OCI-LY1 (cell line): ENCODE data around the gene SYCE3.

Experiments used
- EZH2 ChIP-seq: fragments of 200-600 bp; sonication (generic), shearing (Covaris generic); IDR thresholded peaks from 2 replicates; pipeline ENCODE4 v1.8.0; 2017; ENCODE audit warnings: borderline replicate concordance, mixed run types, mild to moderate bottlenecking, antibody characterized with exemption, low read length, moderate library complexity, mixed read lengths
- TF ChIP-seq, protein P1 (sequence below): fragments of 200-600 bp; sonication (generic), shearing (Covaris generic); IDR thresholded peaks from 2 replicates; pipeline ENCODE4 v1.5.1; 2017; ENCODE audit warnings: mild to moderate bottlenecking, antibody characterized with exemption, low read length, moderate library complexity, mixed read lengths

DNA sequence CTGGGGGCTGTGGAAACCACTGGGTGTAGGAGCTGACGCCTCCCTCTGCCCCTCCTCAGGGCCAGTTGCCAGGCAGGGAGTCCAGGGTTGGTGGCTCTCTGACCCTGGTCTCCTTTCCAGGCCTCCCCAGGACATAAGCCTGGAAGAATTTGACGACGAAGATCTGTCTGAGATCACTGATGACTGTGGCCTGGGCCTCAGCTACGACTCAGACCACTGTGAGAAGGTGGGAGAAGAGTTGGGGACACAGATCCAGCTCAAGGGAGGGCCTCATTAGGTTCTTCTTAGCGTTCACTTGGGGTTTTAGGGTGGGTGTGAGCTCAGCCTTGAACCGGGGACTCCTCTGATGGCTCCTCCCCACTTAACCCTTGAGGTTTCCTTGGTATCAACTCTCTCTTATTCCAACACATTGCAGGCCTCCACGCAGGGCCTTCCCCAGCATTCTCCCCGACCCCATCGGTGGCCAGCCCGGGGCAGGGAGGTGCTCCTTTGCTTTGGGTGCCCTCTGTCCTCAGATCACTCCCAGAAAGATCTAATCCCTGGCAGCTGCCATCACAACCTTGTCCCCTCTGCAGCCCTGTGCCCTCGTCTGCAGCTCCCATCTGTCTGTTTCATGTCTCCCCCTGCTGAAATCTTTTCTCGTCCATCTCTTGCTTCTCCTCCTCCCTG lies 39.1 kb upstream of the SYCE3 start:
- TF ChIP-seq, protein P1, sequence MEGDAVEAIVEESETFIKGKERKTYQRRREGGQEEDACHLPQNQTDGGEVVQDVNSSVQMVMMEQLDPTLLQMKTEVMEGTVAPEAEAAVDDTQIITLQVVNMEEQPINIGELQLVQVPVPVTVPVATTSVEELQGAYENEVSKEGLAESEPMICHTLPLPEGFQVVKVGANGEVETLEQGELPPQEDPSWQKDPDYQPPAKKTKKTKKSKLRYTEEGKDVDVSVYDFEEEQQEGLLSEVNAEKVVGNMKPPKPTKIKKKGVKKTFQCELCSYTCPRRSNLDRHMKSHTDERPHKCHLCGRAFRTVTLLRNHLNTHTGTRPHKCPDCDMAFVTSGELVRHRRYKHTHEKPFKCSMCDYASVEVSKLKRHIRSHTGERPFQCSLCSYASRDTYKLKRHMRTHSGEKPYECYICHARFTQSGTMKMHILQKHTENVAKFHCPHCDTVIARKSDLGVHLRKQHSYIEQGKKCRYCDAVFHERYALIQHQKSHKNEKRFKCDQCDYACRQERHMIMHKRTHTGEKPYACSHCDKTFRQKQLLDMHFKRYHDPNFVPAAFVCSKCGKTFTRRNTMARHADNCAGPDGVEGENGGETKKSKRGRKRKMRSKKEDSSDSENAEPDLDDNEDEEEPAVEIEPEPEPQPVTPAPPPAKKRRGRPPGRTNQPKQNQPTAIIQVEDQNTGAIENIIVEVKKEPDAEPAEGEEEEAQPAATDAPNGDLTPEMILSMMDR = no peak
- TF ChIP-seq EZH2 = no peak
